Measurements from ENCODE around the gene MT4.

DNA sequence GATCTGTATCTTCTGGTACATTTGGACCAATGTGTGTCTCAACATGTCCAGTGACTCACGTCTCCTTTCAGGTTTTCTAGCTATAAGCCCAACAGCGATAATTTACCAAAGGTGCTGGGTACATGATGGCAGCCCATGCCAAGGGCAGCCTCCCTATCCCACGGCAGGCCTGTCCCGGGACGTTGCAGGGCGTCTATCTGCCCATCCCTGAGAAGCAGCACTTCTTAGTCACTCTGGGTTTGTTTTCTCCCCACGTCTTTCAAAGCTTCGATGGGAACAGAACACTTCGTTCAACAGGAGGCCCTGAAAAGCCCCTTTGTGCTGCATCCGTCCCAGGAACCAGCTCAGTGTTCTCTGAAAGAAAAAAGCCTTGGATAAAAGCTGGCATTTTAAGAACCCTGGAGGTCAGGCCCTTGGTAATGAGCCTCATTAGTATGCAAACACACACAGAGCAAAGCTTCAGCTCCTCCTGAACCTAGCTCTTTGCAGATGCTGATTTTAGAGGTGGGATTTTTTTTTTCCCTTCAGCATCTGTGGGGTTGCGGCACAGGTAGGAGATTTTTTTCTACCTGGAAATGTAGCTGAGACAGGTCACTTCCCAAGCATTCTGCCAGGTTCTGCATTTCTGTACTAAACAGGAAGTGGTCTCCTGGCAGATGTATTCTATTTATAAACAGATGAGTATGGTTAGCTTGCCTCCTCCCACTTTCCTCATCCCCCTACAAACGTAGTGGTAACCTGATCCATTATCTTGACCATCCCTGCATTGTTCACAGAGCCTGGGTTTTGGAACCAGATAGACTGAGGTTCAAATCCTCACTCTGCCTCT is 17.5 kb upstream of the MT4 start:
- TF ChIP-seq, protein P1, sequence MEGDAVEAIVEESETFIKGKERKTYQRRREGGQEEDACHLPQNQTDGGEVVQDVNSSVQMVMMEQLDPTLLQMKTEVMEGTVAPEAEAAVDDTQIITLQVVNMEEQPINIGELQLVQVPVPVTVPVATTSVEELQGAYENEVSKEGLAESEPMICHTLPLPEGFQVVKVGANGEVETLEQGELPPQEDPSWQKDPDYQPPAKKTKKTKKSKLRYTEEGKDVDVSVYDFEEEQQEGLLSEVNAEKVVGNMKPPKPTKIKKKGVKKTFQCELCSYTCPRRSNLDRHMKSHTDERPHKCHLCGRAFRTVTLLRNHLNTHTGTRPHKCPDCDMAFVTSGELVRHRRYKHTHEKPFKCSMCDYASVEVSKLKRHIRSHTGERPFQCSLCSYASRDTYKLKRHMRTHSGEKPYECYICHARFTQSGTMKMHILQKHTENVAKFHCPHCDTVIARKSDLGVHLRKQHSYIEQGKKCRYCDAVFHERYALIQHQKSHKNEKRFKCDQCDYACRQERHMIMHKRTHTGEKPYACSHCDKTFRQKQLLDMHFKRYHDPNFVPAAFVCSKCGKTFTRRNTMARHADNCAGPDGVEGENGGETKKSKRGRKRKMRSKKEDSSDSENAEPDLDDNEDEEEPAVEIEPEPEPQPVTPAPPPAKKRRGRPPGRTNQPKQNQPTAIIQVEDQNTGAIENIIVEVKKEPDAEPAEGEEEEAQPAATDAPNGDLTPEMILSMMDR (IDR thresholded peaks at IDR 0.05), result no peak
- TF ChIP-seq POLR2A (IDR thresholded peaks at IDR 0.05), result no peak

Data from uterus (tissue), 2 donors.